Activated CD4-positive, alpha-beta T cell treated with anti-CD3 and anti-CD28 coated beads, Interleukin-2, amount 50 U/mL, for 48 hours (primary cell): Measurements from ENCODE around the gene LAMP2.

Source experiments
- DNase-seq, 2 experiments: peaks; one replicate each; pipeline ENCODE4 v3.0.0-alpha.2; 2020

Gene LAMP2

DNA sequence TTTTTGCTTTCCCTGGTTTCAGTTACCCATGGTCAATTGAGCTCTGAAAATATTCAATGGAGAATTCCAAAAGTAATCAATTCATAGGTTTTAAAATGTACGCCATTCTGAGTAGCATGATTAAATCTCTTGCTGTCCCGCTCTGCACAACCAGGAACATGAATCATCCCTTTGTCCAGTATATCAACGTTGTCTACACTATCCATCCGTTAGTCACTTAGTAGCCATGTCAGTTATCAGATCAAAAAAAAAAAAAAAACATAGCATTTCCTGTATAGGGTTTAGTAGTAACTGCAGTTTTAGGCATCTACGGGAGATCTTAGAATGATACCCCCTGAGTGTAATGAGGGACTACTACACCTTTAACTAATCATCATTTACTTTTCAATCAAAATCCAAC lies 15.1 kb downstream of the LAMP2 start:
- DNase-seq, result no peak

DNA sequence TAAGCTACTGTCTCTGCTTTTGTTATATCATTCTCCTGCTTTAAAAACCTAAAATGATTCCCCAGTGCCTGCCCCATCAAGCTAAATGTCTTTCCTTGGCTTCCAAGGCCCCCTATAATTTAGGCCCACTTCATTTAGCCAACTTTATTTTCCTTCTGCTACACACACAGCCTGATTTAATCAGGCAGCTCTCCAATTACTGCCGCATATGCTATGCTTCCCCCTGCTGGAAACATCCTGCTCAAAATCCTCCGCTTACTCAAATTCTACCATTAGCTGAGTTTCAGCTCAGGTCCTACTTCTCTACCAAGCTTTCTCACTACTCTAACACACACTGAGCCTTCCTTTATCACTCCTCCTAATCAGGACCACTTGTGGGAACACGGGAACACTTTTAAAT lies 17.0 kb downstream of the LAMP2 start:
- DNase-seq, result no peak

DNA sequence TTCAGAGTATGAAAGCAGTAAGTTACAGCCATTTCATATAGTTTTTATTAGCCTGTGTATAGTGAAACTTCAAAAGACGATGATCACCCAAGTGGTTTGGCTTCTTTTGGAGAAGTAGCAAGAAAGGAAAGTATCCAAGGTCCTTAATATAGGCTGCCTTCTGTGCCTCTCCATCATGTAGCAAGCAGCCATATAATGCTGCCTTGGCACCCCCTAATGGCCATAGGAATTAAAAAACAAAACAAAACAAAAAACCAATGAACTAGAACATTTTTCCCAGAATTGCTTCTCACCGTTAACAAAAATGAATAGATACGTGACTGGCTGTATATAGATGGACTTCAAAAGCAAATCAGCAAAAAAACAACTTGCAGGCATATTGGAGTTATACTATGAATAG lies 18.9 kb downstream of the LAMP2 start:
- DNase-seq, result no peak

DNA sequence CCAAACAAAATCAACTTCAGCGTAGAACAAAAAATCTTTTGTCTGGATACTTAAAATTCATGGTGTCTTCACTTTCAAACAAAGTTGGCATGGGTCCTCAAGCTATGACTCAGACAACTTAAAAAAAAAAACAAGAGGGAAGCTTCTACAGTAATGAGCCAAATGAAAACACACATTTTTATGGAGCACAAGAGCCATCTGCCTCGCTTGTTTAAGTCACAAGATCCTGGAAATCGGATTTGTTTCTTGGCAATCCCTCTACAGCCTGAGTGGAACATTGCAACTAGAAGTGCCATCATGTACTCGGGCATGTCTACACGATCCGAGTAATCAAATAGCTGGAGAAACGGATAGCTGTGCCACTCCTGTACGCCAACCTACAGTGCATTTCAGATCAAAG lies 22.6 kb downstream of the LAMP2 start:
- no peak for DNase-seq

DNA sequence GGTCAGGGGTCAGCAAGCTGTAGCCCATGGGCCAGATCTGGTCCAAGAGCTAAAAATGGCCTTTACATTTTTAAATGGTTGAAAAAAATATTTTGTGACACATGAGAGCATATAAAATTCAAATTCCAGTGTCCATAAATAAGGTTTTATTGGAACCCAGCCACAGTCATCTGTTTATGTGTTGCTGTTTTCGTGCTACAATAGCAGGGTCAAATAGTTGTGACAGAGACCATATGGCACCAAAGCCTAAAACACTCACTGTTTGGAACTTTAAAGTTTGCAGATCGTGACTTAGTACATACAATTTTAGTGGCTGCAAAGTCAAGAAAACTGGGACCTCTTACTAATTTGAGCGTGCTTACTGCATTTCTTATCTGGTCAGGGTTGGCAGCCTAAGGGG lies 29.2 kb downstream of the LAMP2 start:
- no peak for DNase-seq

DNA sequence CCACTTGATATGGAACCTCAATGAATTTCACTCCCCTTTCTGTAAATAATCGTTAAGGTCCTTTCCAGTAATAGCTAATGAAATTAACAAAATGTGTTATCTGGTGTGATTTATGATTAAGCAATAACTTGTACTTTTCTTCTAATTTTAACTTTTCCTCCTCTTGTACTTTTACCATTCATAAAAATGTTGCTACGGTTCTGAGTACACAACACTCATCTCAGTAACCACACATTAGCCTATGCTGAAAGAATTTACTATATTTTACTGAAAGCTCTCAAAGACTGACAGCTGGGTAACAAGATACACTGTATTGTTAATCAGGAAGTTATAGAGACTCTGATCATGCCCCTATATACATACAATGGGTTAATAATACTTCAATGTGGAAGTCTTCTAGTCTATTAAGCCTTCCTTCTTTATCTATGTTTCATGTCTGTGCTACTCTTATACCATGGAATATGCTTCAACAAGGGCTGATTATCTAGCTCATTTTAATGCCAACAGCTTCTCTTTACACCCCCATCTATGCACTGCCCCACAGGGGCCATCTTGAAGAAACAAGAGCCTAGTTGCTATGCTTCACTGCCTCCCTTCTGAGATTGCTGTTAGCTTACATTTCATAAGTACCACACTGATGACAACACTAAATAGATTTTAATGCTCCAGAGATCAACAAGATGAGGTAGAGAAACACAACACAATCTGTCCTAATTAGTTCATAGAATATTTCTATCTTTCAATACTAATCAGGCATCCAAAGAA lies 39.1 kb downstream of the LAMP2 start:
- no peak for DNase-seq

DNA sequence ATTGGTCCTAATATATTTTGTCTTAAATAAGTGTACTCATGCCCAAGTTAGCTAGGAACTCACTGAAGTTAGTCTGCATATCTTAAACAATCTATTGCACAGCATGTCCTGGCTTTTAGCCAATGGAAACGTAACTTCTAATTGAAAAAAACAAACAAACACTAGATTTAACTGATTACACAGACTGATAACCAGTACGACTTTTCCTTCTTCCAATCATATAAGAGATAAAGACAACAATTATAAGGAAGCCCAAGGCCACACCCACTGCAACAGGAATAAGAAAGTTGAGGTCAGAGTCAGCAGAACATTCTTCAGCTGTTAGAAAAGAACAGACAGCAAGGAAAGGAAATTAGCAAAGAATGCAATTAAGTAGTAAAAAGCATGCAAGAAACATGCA lies 40.8 kb downstream of the LAMP2 start:
- DNase-seq, result no peak

DNA sequence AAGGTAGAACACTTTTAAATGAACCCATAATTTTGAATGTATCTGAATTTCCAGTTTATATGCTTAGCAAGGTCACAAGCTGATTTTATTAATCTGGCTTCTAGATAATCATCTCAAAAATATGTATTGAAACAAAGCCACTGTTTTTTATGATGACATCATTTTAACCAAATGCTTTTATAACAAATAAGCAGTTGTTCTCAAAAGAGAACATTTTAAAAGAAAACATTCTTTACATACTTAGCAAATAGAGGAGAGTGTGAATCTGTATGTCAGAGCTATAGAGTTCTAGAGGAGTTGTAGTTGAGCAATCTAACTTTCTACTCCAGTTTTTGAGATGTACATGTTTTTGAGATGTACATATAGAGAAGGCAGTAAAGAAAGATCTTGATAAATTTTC lies 42.5 kb downstream of the LAMP2 start:
- no peak for DNase-seq

DNA sequence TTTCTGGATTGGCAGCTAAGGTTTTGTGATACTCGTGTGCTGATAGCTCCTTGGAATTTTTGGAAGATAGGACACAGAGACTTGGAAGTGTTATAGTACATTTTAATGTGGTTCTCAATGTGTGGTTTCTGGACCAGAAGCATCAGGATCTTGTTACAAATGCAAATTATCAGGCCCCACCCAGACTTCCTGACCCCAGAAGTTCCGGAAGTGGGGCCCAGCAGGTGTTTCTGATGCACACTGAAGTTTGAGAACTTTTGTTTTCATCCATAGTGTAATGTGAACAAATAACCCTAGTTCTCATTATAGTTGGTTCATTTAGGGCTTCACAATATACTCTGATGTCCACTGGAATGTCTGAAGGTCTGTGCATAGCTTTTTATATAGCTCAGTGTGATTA lies 49.6 kb downstream of the LAMP2 start:
- no peak for DNase-seq

DNA sequence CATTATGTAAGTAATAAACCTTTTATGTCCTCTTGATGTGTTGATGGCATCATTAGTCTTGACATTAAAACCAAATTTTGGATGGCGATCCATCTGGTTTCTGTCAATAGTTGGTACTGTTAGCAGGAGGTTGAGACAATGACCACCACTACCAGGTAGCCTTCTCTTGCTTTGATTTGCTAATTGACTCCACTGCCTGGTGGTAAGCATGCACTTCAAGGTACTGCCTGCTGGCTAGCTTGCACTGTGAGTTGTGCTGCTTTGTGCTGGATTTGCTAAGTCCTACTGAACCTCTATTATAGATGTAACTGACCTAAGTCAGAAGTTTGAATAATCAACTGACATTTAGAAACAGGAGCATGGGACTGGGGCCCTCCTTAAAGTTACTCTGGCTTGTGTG lies 60.9 kb downstream of the LAMP2 start:
- DNase-seq, result no peak

DNA sequence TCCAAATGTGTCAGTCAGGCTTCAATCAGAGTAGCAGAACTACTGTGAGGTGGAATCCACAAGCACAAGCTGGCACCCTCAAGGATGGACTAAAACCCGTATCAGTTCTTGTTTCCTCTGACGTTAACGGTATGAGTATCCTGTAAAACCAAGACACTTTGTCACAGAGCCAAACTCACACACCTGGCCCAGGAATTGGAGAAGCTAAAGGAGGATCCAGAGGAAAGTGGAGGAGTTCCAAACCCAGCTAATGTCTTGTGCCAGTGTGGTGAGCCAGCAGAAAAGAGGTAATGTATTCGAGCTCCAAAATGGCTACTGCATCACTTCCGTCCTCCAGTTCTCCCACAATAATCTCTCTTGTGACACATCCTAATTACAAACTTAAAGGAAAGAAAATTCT lies 62.5 kb downstream of the LAMP2 start:
- no peak for DNase-seq

DNA sequence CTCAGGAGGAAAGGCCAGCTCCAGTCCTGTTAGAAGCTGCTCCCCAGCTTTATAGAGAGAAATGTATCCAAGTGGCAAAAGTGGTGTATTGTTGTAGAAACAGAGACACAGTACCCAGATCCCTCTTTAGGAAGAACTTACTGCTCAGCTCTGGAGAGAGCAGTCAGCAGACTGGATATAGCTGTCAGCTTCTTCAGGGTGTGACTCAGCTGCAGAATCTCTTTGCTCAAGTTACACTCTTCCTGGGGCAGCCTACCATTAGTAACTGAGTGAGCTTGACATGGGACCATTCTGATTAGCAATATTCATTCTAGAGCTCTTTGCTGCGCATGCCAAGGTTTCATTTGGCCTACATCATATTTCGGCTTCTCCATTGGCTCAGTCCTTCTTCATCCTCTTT lies 66.7 kb downstream of the LAMP2 start:
- no peak for DNase-seq

DNA sequence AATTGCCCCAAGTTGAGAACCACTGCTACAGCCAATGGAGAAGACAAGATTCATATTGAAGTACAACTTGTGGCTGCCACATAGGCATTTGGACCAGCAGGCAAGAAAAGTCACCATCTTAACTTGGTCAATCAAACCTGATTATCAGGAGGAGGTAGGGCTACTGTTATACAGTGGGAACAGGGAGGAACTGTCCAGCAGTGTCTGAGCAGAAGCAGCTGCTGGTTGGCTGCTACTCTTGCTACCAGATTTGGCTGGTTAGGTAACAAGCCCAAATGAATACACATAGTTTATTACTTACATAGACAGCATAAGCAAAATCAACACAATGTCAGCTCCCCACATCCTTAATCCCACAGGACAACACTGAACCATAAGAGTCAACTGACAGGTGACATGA lies 67.8 kb downstream of the LAMP2 start:
- no peak for DNase-seq

DNA sequence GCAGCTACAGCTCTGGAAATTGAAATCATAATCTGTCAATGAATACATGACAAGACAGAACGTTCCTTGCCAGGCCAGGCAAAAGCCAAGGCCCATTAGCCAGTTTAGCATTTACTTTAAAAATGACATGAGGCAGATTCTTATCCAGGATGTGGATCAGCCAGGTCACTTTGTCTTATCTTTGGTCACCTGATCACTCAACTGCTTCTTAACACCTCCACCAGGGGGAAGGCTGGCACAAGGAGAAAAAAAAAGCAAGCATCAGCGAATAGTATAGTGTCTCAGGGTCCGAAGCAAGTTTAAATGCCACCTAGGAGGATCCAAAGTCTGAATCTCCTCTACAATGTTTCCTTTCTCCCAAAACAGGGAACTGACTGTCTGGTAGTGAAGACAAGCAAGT lies 88.4 kb downstream of the LAMP2 start:
- peak; percentile 2 to 6 for DNase-seq

DNA sequence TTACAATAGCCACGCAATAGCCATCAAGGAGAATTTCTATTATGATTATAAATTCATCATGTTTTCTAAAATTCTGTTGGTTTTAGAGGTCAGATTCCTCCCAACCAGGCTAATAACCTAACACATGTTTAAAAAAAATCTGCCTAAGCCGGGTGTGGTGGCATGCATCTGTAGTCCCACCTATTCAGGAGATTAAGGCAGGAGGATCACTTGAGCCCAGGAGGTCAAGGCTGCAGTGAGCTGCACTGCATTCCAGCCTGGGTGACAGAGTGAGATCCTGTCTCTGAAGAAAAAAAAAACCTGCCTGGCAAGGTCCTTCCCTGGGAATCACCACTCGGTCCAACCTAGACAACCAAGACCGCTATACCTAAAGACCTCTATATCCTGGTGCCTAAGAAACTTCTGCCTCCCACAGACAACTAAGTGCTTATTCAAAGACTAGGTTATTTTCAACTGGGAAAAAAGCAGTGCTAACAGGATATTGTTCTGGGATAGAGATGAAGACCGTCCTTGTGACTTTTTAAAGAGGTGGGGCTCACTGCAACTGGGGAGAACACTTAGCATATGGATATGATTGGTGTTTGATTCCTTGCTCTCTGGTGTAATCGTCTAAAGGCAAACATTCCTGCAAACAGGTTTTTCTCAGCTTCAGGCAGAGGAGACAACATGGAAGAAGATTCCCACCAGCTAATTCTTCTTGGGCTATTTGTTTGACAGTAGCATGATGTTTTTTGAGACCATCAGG lies 89.0 kb downstream of the LAMP2 start:
- no peak for DNase-seq

DNA sequence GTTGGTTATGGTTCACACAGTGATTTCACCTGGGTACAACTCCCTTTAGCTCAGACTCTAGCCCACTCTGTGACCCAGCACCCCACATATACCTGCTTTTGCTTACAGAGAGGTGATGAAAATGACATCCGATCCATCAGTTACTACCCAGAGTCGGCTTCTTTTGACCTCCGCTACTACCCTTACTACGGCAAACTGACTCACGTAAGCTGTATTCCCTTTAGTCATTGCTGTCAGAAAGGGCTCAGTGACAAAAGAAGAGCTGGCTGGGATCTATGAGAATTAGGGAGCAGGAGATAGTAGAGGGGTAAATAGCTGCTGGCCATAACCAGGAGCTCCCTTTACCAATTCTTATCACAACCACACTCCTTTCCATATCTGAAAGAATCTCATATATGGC lies 90.5 kb downstream of the LAMP2 start:
- no peak for DNase-seq
